Sigmoid colon (tissue), 7 donors: ENCODE data around the gene TENM4. TPM values are rescaled to one million over a fixed set of nuclear protein-coding genes. Genes with fewer than 3 reads are reported as not detected.

ENCODE experiments used
- DNase-seq: peaks from one replicate; pipeline ENCODE4 v3.0.0-alpha.2; 2019
- H3K27ac ChIP-seq, 4 donors: fragments of 200-600 bp; sonication (generic); one replicate each; pipeline ENCODE4 v1.5.1; 2016 to 2019; ENCODE audit warnings: mild to moderate bottlenecking in 1 of 4
- H3K27me3 ChIP-seq, 3 donors: fragments of 200-600 bp; sonication (generic); one replicate each; pipeline ENCODE4 v1.5.1; 2019; ENCODE audit warnings: mild to moderate bottlenecking in 1 of 3
- H3K36me3 ChIP-seq, 4 donors: fragments of 200-600 bp; sonication (generic); one replicate each; pipeline ENCODE4 v1.5.1; 2016 to 2019
- H3K4me1 ChIP-seq, 4 donors: fragments of 200-600 bp; sonication (generic); one replicate each; pipeline ENCODE4 v1.5.1; 2017 to 2019
- H3K4me3 ChIP-seq, 4 donors: fragments of 200-600 bp; sonication (generic); one replicate each; pipeline ENCODE4 v1.5.1; 2017 to 2019; ENCODE audit warnings: mild to moderate bottlenecking in 2 of 4, moderate library complexity in 1 of 4
- H3K9me3 ChIP-seq, 4 donors: fragments of 200-600 bp in 3 of 4; sonication (generic) in 3 of 4; one replicate each; pipeline versions ENCODE4 v1.5.1 to v1.6.1; 2013 to 2019
- CTCF ChIP-seq, 4 experiments: fragments of 450-650 bp in 3 of 4; fragments of 200-600 bp in 1 of 4; IDR thresholded peaks; one replicate each; pipeline ENCODE4 v1.5.1; 2016 to 2019; ENCODE audit warnings: antibody characterized with exemption in 4 of 4, mild to moderate bottlenecking in 3 of 4, moderate library complexity in 2 of 4
- EP300 ChIP-seq, 4 donors: sonication (generic); formaldehyde crosslinking; IDR thresholded peaks; one replicate each; pipeline ENCODE4 v1.6.1; 2017; ENCODE audit warnings: antibody characterized with exemption in 4 of 4
- POLR2A ChIP-seq, 2 donors: fragments of 450-650 bp; IDR thresholded peaks; one replicate each; pipeline ENCODE4 v1.6.1; 2016; ENCODE audit warnings: antibody characterized with exemption in 2 of 2, mild to moderate bottlenecking in 2 of 2, moderate library complexity in 2 of 2
- POLR2AphosphoS5 ChIP-seq, 4 donors: sonication (generic); formaldehyde crosslinking; IDR thresholded peaks; one replicate each; pipeline ENCODE4 v1.6.1; 2017; ENCODE audit warnings: antibody characterized with exemption in 4 of 4
- WGBS, 2 donors: extraction: QIAGEN DNeasy Blood & Tissue Kit; methylation state at CpG; one replicate each; pipeline ENCODE4 v1.1.7; 2013; 5-methylcytosine and 5-hydroxymethylcytosine counted together
- intact Hi-C: fragments of 100-400 bp; cut with DNase I; formaldehyde crosslinking; loops from one replicate; pipeline ENCODE4 v1.15.1; 2023
- polyA plus RNA-seq, 3 donors: library from polyadenylated mRNA; stranded (reverse); fragments of 200-250 nt; gene quantifications; one replicate each; pipeline ENCODE4 v1.2.3, GENCODE V29; 2013
- total RNA-seq, 4 donors: library from RNA; depleted of rRNA; stranded (reverse); fragments of >200 nt; gene quantifications; one replicate each; pipeline ENCODE4 v1.1.0, GENCODE V29; 2016
- donor health status: healthy with polysubstance abuse.
- donor health status: Bipolar disorder and iron deficiency.
- donor health status: healthy.

Gene TENM4
- total and polyA plus RNA-seq, 7 donors: 0.23 to 14.6 (median 1.9) TPM; not detected in 1

GRCh38 chr11:79159657-79160450 is 281.0 kb downstream of the TENM4 start:
- no peaks in the 10 kb centered on the region for H3K36me3 ChIP-seq
- no peak overlapping the region for H3K4me3 ChIP-seq
- H3K27me3 ChIP-seq: no peaks in the 10 kb centered on the region
- DNase-seq: no peak
- no peak overlapping the region for H3K27ac ChIP-seq
- no peaks in the 10 kb centered on the region for H3K4me1 ChIP-seq
- whole genome bisulfite sequencing, 2 donors: 78 to 84% methylated on average over 6 of the region's 6 CpGs
- intact Hi-C loops: loop anchor here (5.0 kb wide), 1 partner anchor 513 kb away; no protein-coding TSS in a partner anchor
- no peaks in the 10 kb centered on the region for H3K9me3 ChIP-seq
- TF ChIP-seq EP300 (IDR thresholded peaks at IDR 0.05): no peak
- no peak for TF ChIP-seq POLR2AphosphoS5 (IDR thresholded peaks at IDR 0.05)
- no peak for TF ChIP-seq POLR2A (IDR thresholded peaks at IDR 0.05)
- TF ChIP-seq CTCF (IDR thresholded peaks at IDR 0.05): no peak

GRCh38 chr11:79157738-79158137 is 283.1 kb downstream of the TENM4 start:
- no peak for TF ChIP-seq POLR2AphosphoS5 (IDR thresholded peaks at IDR 0.05)
- no peak for TF ChIP-seq CTCF (IDR thresholded peaks at IDR 0.05)
- TF ChIP-seq POLR2A (IDR thresholded peaks at IDR 0.05): no peak
- no peak for TF ChIP-seq EP300 (IDR thresholded peaks at IDR 0.05)
- DNase-seq: no peak
- no peaks in the 10 kb centered on the region for H3K9me3 ChIP-seq
- no peaks in the 10 kb centered on the region for H3K36me3 ChIP-seq
- H3K27ac ChIP-seq: no peak overlapping the region
- 61 to 66% methylated on average over 4 of the region's 4 CpGs for WGBS, 2 donors
- intact Hi-C loops: no loop called here
- no peaks in the 10 kb centered on the region for H3K27me3 ChIP-seq
- no peaks in the 10 kb centered on the region for H3K4me1 ChIP-seq
- no peak overlapping the region for H3K4me3 ChIP-seq

GRCh38 chr11:79156031-79156430 is 284.8 kb downstream of the TENM4 start:
- no peaks in the 10 kb centered on the region for H3K4me1 ChIP-seq
- H3K9me3 ChIP-seq: no peaks in the 10 kb centered on the region
- H3K36me3 ChIP-seq: no peaks in the 10 kb centered on the region
- intact Hi-C loops: no loop called here
- DNase-seq: no peak
- no peak overlapping the region for H3K4me3 ChIP-seq
- TF ChIP-seq EP300 (IDR thresholded peaks at IDR 0.05): no peak
- no peak for TF ChIP-seq POLR2A (IDR thresholded peaks at IDR 0.05)
- no peak for TF ChIP-seq POLR2AphosphoS5 (IDR thresholded peaks at IDR 0.05)
- TF ChIP-seq CTCF (IDR thresholded peaks at IDR 0.05): no peak
- 77 to 86% methylated on average over 6 of the region's 6 CpGs for WGBS, 2 donors
- H3K27me3 ChIP-seq: no peaks in the 10 kb centered on the region
- no peak overlapping the region for H3K27ac ChIP-seq

- no peaks in the 10 kb centered on the region for H3K9me3 ChIP-seq
- H3K27ac ChIP-seq: no peak overlapping the region
- intact Hi-C loops: no loop called here
- no peak for DNase-seq
- H3K4me1 ChIP-seq: no peaks in the 10 kb centered on the region
- 69 to 75% methylated on average over 3 of the region's 3 CpGs for WGBS, 2 donors
- TF ChIP-seq CTCF (IDR thresholded peaks at IDR 0.05) (no peak), EP300 (IDR thresholded peaks at IDR 0.05) (no peak), POLR2A (IDR thresholded peaks at IDR 0.05) (no peak), POLR2AphosphoS5 (IDR thresholded peaks at IDR 0.05) (no peak)
- no peak overlapping the region for H3K4me3 ChIP-seq
- no peaks in the 10 kb centered on the region for H3K36me3 ChIP-seq
- no peaks in the 10 kb centered on the region for H3K27me3 ChIP-seq
Measured at GRCh38 chr11:79155237-79155636, 285.6 kb downstream of the TENM4 start.
